Stimulated activated CD8-positive, alpha-beta memory T cell treated with anti-CD3 and anti-CD28 coated beads, Interleukin-7, amount 100 ng/mL, for 48 hours (primary cell): ENCODE measurements around the gene SMIM10L1.

ENCODE experiments used
- DNase-seq, 2 donors: peaks; one replicate each; pipeline ENCODE4 v3.0.0-alpha.2; 2020; ENCODE audit warnings: low read depth in 1 of 2; ENCODE audit errors: extremely low read depth in 1 of 2

Gene SMIM10L1

GRCh38 chr12:11171145-11171968, at the start of gene SMIM10L1:
Gene SMIM10L1, plus strand, starts transcription at chr12:11171194. Its CDS starts 163 bp downstream, at chr12:11171357.
- DNase-seq, result peak; percentile 72 to 88

DNA sequence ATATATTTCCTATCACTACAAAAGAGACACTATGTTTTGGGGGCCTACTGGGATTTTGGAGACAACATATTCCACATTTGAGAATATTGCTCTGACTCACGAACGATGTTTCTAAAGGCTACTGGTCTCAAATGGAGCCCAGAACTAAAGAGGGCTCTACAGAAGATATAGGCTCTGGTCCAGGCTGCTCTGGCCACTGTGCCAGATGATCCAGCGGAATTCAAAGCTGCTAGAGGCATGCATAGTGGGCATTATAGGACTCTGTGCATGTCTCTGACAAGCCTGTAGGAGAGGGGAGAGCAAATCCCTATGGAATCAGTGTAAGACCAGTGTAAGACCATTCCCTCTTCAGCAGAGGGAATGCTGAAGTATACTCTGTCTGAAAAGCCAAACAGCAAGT, 40.6 kb upstream of the SMIM10L1 start:
- DNase-seq, result no peak

DNA sequence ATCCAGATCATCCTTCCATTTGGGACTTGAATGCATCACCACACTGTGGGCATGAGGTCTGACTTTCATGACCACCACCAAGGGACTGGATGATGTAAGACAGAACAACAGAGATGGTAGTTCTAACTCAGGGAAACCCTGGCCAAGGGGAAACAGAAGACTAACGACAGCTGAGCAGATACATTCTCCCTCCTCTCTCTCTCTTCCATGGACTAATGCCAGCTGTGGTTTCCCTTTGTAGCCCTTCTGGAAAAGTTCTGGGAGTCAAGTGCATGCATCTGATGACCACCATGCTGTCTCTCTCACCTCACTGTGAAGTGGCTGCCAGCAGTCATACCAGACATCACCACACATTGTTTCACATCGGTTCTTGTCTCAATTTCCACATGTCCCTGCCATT, 40.0 kb upstream of the SMIM10L1 start:
- DNase-seq, result no peak

DNA sequence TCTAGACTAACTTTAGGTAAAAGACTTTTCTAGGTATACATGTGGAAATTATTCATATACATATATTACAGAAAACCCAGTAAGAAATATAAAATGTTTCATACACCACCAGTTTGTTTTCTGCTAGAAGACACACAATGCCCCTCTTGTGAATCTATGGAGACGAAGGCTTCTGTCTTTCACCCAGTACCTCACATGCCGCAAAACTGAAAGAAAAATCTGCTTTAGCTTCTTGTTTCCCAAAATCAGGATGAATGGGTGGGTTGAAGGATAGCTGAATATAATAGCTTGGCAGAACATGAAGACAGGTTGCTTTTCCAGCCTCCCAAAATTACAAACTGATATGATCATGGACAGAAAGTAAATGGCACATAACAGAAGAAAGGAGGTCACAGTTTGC, 37.8 kb upstream of the SMIM10L1 start:
- no peak for DNase-seq

- no peak for DNase-seq
These were observed 37.2 kb upstream of the SMIM10L1 start for GRCh38 chr12:11133816-11134215.

DNA sequence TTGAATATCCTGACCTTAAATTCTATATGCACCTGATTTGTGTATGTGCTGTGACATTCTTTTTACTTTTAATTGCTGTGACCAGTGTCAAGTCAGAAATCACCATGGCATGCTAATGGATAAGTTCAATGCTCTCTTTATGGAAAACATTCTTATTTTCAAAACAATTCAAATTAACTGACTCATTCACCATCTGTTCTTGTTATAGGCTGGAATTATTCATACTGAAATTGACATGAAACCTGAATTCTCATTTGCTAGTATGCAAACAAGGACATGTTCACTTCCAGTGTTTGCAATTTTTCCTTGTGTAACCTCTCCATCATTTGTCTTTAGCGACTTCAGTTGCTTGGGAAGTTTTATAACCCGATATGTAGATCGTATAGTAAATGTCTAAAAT, 36.7 kb upstream of the SMIM10L1 start, which contains the start of gene TAS2R30:
Gene TAS2R30 (minus strand): TSS at position 340 of the 400 bp plus-strand sequence. CDS start 400 bp downstream, outside the sequence.
- no peak for DNase-seq

DNA sequence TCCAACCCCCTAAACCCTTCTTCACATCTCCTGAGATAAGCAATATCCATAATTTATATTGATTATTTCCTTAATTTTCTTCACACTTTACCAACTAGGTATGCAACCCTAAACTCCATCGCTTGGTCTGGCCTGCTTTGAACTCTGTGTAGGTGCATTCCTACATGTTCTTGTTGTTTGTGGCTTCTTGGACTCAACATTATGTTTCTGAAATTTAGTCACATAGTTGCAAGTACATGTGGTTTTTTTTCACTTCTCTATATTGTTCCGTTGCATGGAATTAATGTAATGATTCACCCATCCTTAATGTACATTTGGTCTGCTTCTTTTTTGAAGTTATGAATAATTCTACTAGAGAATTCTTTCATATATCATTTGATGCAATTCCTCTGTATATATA, 34.9 kb upstream of the SMIM10L1 start:
- no peak for DNase-seq

- DNase-seq, result no peak
These were observed 27.6 kb upstream of the SMIM10L1 start for GRCh38 chr12:11143352-11143751.

DNA sequence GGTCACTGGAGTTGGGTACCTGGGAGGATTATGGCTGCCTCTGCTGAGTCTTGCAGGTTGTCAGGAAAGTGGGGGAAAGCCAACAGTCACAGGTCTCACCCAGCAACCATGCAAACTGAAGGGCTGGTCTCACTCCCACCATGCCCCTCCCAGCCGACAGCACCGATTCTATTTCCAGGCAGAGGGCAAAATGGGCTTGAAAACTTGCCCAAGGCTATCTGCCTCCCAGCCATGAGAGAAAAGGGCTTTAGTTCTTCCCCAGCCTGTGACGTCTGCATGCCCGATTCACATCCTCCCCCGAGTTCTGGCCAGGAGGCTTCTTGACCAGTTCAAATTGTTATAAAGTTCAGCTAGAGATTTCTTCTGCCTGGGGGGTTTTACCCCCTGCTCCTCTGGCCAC, 26.7 kb upstream of the SMIM10L1 start:
- no peak for DNase-seq

DNA sequence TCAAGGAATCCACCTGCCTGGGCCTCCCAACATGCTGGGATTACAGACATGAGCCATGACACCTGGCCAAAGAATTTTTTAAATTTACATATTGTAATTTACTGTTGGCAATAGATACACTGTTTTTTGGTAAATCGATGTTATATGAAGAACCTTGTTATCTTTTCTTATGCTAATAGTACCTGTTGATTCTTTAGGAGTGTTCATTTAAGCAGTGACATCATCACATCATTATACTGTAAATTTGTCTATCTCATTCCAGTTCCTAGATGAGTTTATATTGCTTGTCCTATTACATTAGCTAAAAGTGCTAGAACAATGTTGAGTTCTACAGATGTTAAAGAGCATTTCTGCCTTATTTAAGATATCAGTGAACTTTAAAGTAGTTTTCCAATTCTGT, 23.6 kb upstream of the SMIM10L1 start:
- no peak for DNase-seq

DNA sequence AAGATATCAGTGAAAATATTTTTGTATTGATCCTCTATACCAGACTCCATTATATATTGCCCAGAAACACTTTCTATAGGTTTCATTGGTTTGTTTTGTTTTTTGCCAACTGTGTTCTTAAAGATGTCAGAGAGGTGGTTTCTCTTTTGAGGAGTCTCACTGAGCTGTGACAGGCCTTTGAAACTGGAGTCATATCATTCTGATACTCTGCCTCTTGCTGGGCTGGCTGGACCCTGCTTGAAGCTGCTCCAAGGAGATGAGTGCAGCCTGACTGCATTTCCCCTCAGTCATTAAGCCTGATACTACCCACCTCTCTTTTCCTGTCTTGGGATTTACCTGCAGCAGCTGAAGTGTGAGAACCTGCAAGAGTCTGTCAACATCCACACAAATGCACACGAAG, 20.2 kb upstream of the SMIM10L1 start:
- DNase-seq, result no peak

GRCh38 chr12:11152725-11153124, 18.3 kb upstream of the SMIM10L1 start:
- DNase-seq, result no peak

DNA sequence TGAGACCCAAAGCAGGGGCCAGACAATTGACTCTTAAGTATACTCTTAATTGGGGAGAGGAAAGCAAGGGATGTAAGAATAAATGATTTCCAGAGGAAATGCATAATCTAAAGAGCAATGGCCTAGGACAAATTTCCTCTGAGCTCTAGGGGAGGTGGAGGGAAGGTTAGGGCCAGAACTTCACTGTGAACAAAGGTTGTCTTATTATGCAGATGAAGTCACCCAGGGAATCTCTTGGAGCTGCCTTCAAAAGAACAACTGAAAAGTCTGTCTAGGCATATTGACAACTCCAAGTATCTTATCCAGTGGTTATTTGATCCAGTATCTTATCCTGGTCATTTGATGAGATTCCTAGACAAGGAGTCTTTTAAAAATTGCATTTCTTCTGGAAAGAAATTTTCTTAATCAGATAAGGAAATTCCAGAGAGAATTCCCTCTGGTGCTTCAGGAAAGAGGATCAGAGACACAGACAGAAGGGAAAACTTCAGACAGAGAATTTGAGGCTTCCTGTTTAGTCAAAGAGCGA, 16.5 kb upstream of the SMIM10L1 start:
- DNase-seq, result no peak

DNA sequence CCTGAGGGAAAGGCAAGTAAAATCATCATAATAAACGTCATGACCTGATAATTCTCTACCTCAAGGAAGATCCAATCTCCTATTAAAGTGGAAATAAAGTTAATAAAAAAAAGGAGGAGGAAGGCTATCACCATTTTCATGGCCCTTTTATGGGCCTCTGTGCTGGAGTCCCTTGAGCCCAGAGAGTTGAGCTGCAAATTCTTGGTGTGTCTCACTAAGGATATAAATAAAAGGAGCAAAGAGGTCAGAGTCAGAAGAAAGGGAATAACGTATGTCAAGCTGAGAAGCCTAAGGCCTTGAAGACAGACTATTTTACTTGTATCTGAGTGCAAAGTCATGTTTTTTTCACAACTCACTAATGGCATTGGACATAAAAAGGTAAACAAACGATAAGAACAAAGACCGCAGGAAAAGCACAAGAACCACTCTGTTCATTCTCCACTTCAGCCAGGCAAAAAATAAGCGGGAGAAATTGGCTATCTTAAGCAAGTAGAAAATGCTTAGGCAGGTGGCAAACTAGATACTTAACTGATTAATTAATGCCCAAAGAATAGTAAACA, 12.0 kb upstream of the SMIM10L1 start:
- DNase-seq, result no peak

DNA sequence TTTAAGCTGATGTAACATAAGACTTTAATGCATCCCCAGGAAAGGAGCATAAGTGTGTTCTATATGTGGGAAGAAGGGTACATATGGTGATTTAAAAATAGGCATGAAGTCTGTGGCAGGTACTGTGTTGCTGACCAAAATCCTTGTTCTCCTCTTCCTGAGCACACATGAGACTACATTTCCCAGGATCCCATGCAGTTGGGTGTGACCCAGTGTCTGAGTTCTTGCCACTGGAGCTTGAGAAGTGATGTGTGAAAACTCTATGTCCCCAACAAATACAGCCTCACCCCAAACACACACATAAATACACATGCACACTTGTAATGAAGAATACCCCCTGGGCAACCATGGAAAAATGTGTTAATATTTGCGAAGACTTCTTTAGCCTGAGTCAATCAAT, 8.5 kb upstream of the SMIM10L1 start:
- DNase-seq, result no peak

GRCh38 chr12:11164384-11164783, 6.6 kb upstream of the SMIM10L1 start:
- DNase-seq, result no peak

GRCh38 chr12:11166300-11166699, 4.7 kb upstream of the SMIM10L1 start:
- no peak for DNase-seq

DNA sequence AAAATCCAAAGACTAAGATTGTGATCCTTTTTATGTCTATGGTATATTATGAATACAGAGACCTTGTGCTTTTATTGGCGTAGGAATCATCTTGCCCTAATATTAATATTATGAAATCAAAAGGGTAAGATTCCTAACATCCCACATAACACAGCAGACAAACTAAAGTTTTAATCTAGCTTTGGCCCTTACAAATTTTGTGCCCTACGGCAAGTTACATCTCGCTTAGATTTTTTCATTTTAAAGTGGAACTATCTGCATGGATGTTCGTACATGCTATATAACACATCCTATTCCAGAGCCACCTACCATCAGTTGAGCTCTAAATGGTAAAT, 217 bp upstream of the SMIM10L1 start:
- no peak for DNase-seq

DNA sequence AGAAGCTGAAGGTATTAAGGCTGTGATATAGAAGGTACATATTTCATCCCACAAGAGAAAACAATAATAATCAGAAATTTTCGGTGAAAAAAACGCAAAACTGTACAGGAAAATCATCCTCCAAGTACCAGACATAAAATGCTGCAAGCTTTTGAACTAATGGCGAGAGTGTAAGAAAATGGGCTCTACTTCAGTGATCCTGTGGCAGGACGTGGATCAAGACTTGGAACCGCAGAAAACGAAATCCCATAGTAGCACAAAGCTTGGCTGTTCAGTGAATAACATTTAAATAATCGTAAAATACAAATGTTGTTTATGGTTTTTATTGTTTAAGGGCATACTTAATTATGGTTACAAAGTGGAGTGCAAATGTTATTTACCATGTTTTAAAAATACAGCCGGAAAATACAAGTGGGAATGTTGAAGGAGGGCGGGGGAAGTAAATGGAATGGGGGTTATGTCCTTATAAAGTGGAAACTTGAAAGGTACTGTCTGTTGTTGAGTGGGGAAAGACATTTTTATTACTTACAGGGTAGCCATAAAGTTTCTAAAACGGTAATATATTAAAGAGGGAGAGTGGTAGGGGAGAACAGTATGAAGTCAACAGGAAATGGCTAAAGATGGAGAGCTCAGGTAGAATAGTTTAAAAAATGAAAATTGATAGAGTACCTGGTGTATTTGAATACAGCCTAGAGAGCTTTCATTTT, 1.1 kb downstream of the SMIM10L1 start:
- DNase-seq, result no peak

GRCh38 chr12:11174022-11174421, 3.0 kb downstream of the SMIM10L1 start:
- DNase-seq, result no peak

DNA sequence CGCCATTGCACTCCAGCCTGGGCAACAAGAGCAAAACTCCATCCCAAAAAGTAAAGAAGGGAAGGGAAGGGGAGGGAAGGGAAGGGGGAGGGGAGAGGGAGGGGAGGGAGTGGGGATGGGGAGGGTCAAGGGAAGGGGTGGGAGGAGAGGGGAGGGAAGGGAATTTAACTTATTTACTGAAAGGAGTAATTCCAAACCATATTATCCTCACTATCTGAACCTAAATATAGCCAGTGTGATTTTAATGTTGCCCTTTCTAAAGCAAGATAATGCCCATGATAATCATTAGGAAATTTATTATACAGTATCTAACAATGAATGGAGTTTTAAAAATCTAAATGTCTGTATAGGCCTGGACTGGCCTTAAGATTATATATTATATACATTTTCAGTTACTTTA, 7.3 kb downstream of the SMIM10L1 start:
- DNase-seq, result no peak

DNA sequence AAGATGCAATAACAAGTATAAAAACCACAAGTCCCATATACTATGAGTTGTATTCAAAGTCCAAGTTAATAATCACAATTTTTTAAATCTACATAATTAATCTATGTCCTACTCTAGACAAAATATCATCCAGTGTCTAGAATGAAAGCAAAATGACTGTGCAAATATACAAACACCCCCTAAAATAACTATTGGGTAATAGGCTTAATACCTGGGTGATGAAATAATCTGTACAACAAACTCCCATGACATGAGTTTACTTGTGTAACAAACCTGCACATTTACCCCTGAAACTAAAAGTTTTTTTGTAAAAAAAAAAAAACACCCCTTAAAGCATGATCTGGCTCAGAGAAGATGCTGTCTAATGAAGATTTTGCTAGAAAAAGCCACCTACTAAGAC, 11.5 kb downstream of the SMIM10L1 start:
- no peak for DNase-seq
